WERI-Rb-1 (cell line): ENCODE results near the gene VWA2.
"Not testable (repeated sequence)": the region's sequence is repeated elsewhere in the genome, so short reads cannot be mapped to it uniquely, and the experiment has no call there.

Experiments used
- DNase-seq: peaks from one replicate; pipeline ENCODE4 v3.0.0-alpha.2; 2020
- H3K27ac ChIP-seq: fragments of 250-450 bp; sonication (Bioruptor Pico); 2 replicates; pipeline ENCODE4 v1.5.1; 2020; ENCODE audit warnings: mild to moderate bottlenecking, moderate library complexity
- H3K27me3 ChIP-seq: fragments of 250-450 bp; sonication (Bioruptor Pico); 2 replicates; pipeline ENCODE4 v1.5.1; 2021; ENCODE audit warnings: mild to moderate bottlenecking, low read depth, moderate library complexity; ENCODE audit not compliant: insufficient read depth, severe bottlenecking
- H3K36me3 ChIP-seq: fragments of 250-450 bp; sonication (Bioruptor Pico); 2 replicates; pipeline ENCODE4 v1.5.1; 2020; ENCODE audit warnings: mild to moderate bottlenecking, moderate library complexity
- H3K4me3 ChIP-seq: 2 replicates; pipeline ENCODE4 v1.5.1; 2011; ENCODE audit warnings: low read depth, mild to moderate bottlenecking, control low read depth, low read length
- H3K9me3 ChIP-seq: fragments of 250-450 bp; sonication (Bioruptor Pico); 2 replicates; pipeline ENCODE4 v1.5.1; 2021; ENCODE audit warnings: mild to moderate bottlenecking, moderate library complexity; ENCODE audit not compliant: severe bottlenecking
- CTCF ChIP-seq: IDR thresholded peaks from 2 replicates; pipeline ENCODE4 v1.5.1; 2011; ENCODE audit warnings: low read depth, mild to moderate bottlenecking, control low read depth, inconsistent platforms, low read length

The VWA2 gene

GRCh38 chr10:114329634-114330365 is 90.7 kb downstream of the VWA2 start:
- no peaks in the 10 kb centered on the region for H3K9me3 ChIP-seq
- no peak overlapping the region for H3K27ac ChIP-seq
- H3K4me3 ChIP-seq: no peak overlapping the region
- H3K36me3 ChIP-seq: no peaks in the 10 kb centered on the region
- TF ChIP-seq CTCF: no peak
- DNase-seq: no peak
- no peaks in the 10 kb centered on the region for H3K27me3 ChIP-seq

- no peak overlapping the region for H3K27ac ChIP-seq
- no peaks in the 10 kb centered on the region for H3K27me3 ChIP-seq
- H3K4me3 ChIP-seq: no peak overlapping the region
- no peak for TF ChIP-seq CTCF
- no peaks in the 10 kb centered on the region for H3K9me3 ChIP-seq
- no peaks in the 10 kb centered on the region for H3K36me3 ChIP-seq
- no peak for DNase-seq
Measured at GRCh38 chr10:114332301-114333192, 93.5 kb downstream of the VWA2 start.

- H3K9me3 ChIP-seq, H3K36me3 ChIP-seq, H3K27me3 ChIP-seq, H3K27ac ChIP-seq, H3K4me3 ChIP-seq, DNase-seq: not testable (repeated sequence)
Measured at GRCh38 chr10:114333441-114333840, 94.4 kb downstream of the VWA2 start.

- H3K27ac ChIP-seq: no peak overlapping the region
- no peaks in the 10 kb centered on the region for H3K27me3 ChIP-seq
- TF ChIP-seq CTCF: no peak
- DNase-seq: no peak
- H3K9me3 ChIP-seq: no peaks in the 10 kb centered on the region
- no peaks in the 10 kb centered on the region for H3K36me3 ChIP-seq
- no peak overlapping the region for H3K4me3 ChIP-seq
Measured at GRCh38 chr10:114334301-114334700, 95.2 kb downstream of the VWA2 start.

GRCh38 chr10:114335614-114336013 is 96.6 kb downstream of the VWA2 start:
- Histone ChIP-seq H3K9me3 (peaks cover 3% of the 10 kb centered on the region), H3K27ac (no peak overlapping the region), H3K36me3 (no peaks in the 10 kb centered on the region), H3K27me3 (no peaks in the 10 kb centered on the region), H3K4me3 (no peak overlapping the region)
- DNase-seq: no peak
- TF ChIP-seq CTCF: no peak

- peaks cover 3% of the 10 kb centered on the region for H3K9me3 ChIP-seq
- no peak for TF ChIP-seq CTCF
- no peaks in the 10 kb centered on the region for H3K36me3 ChIP-seq
- H3K4me3 ChIP-seq: no peak overlapping the region
- H3K27ac ChIP-seq: no peak overlapping the region
- DNase-seq: no peak
- H3K27me3 ChIP-seq: no peaks in the 10 kb centered on the region
Measured at GRCh38 chr10:114336823-114337509, 97.9 kb downstream of the VWA2 start.
